ENCODE measurements around the gene ISX.

DNA sequence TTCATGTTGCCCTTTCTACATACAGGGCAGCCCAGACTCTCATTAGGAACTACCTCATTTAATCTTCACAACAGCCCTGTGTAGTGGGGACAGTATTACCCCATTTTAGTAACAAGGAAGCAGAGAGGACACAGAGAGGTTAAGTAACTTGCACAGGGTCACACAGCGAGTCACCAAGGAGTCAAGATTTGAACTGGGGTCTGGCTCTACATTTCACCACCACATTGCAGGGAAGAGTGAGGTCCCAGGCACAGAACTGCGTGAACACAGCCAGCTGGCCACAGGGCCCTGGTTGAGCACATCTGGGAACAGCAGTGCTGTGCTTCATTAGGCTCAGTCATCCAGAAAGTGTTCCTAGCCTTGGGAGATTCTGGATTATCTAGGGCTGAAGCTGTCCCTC lies 45.4 kb upstream of the ISX start:
- TF ChIP-seq, protein P1, sequence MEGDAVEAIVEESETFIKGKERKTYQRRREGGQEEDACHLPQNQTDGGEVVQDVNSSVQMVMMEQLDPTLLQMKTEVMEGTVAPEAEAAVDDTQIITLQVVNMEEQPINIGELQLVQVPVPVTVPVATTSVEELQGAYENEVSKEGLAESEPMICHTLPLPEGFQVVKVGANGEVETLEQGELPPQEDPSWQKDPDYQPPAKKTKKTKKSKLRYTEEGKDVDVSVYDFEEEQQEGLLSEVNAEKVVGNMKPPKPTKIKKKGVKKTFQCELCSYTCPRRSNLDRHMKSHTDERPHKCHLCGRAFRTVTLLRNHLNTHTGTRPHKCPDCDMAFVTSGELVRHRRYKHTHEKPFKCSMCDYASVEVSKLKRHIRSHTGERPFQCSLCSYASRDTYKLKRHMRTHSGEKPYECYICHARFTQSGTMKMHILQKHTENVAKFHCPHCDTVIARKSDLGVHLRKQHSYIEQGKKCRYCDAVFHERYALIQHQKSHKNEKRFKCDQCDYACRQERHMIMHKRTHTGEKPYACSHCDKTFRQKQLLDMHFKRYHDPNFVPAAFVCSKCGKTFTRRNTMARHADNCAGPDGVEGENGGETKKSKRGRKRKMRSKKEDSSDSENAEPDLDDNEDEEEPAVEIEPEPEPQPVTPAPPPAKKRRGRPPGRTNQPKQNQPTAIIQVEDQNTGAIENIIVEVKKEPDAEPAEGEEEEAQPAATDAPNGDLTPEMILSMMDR (IDR thresholded peaks at IDR 0.05): no peak
- TF ChIP-seq, protein P2, sequence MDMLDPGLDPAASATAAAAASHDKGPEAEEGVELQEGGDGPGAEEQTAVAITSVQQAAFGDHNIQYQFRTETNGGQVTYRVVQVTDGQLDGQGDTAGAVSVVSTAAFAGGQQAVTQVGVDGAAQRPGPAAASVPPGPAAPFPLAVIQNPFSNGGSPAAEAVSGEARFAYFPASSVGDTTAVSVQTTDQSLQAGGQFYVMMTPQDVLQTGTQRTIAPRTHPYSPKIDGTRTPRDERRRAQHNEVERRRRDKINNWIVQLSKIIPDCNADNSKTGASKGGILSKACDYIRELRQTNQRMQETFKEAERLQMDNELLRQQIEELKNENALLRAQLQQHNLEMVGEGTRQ (IDR thresholded peaks at IDR 0.05): no peak
- TF ChIP-seq HOXA7 (CRISPR knock-in tag; IDR thresholded peaks at IDR 0.05): no peak
